Measurements from ENCODE around the gene KDM5A.
"Not testable (repeated sequence)": the region's sequence is repeated elsewhere in the genome, so short reads cannot be mapped to it uniquely, and the experiment has no call there.

Gene KDM5A

GRCh38 chr12:389142-390096 lies at the start of gene KDM5A:
Gene KDM5A (minus strand): TSS chr12:389320. CDS start chr12:389091, 229 bp downstream.
- peak; percentile 94 for DNase-seq (ENCODE audit: low read depth)
- TF ChIP-seq MAX (IDR thresholded peaks at IDR 0.05; ENCODE audit: low read depth, low read length) = peak; percentile 66
- peak; percentile 66 for TF ChIP-seq POLR2A (IDR thresholded peaks at IDR 0.05; ENCODE audit: extremely low read depth, insufficient read length)
- TF ChIP-seq CTCF (IDR thresholded peaks at IDR 0.05; ENCODE audit: low read depth, low read length) = no peak
- peak; percentile 8; the same call in 1 of the 2 replicates for TF ChIP-seq MYC (IDR thresholded peaks at IDR 0.05; ENCODE audit: low read depth, low read length)

GRCh38 chr12:435737-436136 lies 46.6 kb upstream of the KDM5A start:
- DNase-seq (ENCODE audit: low read depth); H3K4me3 ChIP-seq (ENCODE audit: low read depth, low read length): not testable (repeated sequence)

More at GRCh38 chr12:389142-390096, at the start of gene KDM5A:
- H3K4me3 ChIP-seq (ENCODE audit: low read depth, low read length) = peak within 1 kb of the TSS; percentile 96

GRCh38 chr12:422526-422925 lies 33.4 kb upstream of the KDM5A start:
- no peak for TF ChIP-seq MYC (IDR thresholded peaks at IDR 0.05; ENCODE audit: low read depth, low read length)
- TF ChIP-seq MAX (IDR thresholded peaks at IDR 0.05; ENCODE audit: low read depth, low read length) = no peak
- no peak for TF ChIP-seq POLR2A (IDR thresholded peaks at IDR 0.05; ENCODE audit: extremely low read depth, insufficient read length)
- TF ChIP-seq CTCF (IDR thresholded peaks at IDR 0.05; ENCODE audit: low read depth, low read length) = no peak
- H3K4me3 ChIP-seq (ENCODE audit: low read depth, low read length) = no peak overlapping the region
- DNase-seq (ENCODE audit: low read depth) = no peak

- TF ChIP-seq MYC (IDR thresholded peaks at IDR 0.05; ENCODE audit: low read depth, low read length) (no peak), CTCF (IDR thresholded peaks at IDR 0.05; ENCODE audit: low read depth, low read length) (no peak), MAX (IDR thresholded peaks at IDR 0.05; ENCODE audit: low read depth, low read length) (no peak), POLR2A (IDR thresholded peaks at IDR 0.05; ENCODE audit: extremely low read depth, insufficient read length) (no peak)
- no peak for DNase-seq (ENCODE audit: low read depth)
- no peak overlapping the region for H3K4me3 ChIP-seq (ENCODE audit: low read depth, low read length)
Observed at GRCh38 chr12:418432-418831, 29.3 kb upstream of the KDM5A start.

- no peak for DNase-seq (ENCODE audit: low read depth)
- H3K4me3 ChIP-seq (ENCODE audit: low read depth, low read length) = no peak overlapping the region
- no peak for TF ChIP-seq MAX (IDR thresholded peaks at IDR 0.05; ENCODE audit: low read depth, low read length)
- no peak for TF ChIP-seq POLR2A (IDR thresholded peaks at IDR 0.05; ENCODE audit: extremely low read depth, insufficient read length)
- TF ChIP-seq CTCF (IDR thresholded peaks at IDR 0.05; ENCODE audit: low read depth, low read length) = no peak
- TF ChIP-seq MYC (IDR thresholded peaks at IDR 0.05; ENCODE audit: low read depth, low read length) = no peak
Observed at GRCh38 chr12:414859-415258, 25.7 kb upstream of the KDM5A start.

GRCh38 chr12:402029-402389 lies 12.9 kb upstream of the KDM5A start:
- H3K4me3 ChIP-seq (ENCODE audit: low read depth, low read length) = peak overlapping the region; percentile 89
- peak; percentile 67 for DNase-seq (ENCODE audit: low read depth)
- peak; percentile 21; the same call in 1 of the 2 replicates for TF ChIP-seq MAX (IDR thresholded peaks at IDR 0.05; ENCODE audit: low read depth, low read length)
- no peak for TF ChIP-seq MYC (IDR thresholded peaks at IDR 0.05; ENCODE audit: low read depth, low read length)
- peak; percentile 42 for TF ChIP-seq CTCF (IDR thresholded peaks at IDR 0.05; ENCODE audit: low read depth, low read length)
